Epithelial cell of prostate (primary cell): ENCODE results near the gene MAMLD1.

Experiments used
- DNase-seq: peaks from one replicate; pipeline ENCODE4 v3.0.0-alpha.2; 2011; ENCODE audit warnings: low read depth, low spot score
- H3K27ac ChIP-seq: fragments of 450-650 bp; 2 replicates; pipeline ENCODE4 v1.5.1; 2017; ENCODE audit warnings: mild to moderate bottlenecking

MAMLD1 gene

GRCh38 chrX:150517303-150517910 lies 154.3 kb downstream of the MAMLD1 start:
- no peak overlapping the region for H3K27ac ChIP-seq
- DNase-seq, result no peak

- no peak for DNase-seq
- no peak overlapping the region for H3K27ac ChIP-seq
Measured at GRCh38 chrX:150522494-150522893, 159.4 kb downstream of the MAMLD1 start.

- H3K27ac ChIP-seq, result no peak overlapping the region
- no peak for DNase-seq
Measured at GRCh38 chrX:150525061-150525919, 162.2 kb downstream of the MAMLD1 start.

GRCh38 chrX:150526692-150527091 lies 163.6 kb downstream of the MAMLD1 start:
- no peak for DNase-seq
- H3K27ac ChIP-seq, result no peak overlapping the region

GRCh38 chrX:150527108-150527507 lies 164.0 kb downstream of the MAMLD1 start:
- DNase-seq, result no peak
- no peak overlapping the region for H3K27ac ChIP-seq

GRCh38 chrX:150529587-150529986 lies 166.5 kb downstream of the MAMLD1 start:
- no peak overlapping the region for H3K27ac ChIP-seq
- no peak for DNase-seq

GRCh38 chrX:150530821-150531220 lies 167.7 kb downstream of the MAMLD1 start:
- no peak for DNase-seq
- no peak overlapping the region for H3K27ac ChIP-seq

- H3K27ac ChIP-seq, result no peak overlapping the region
- DNase-seq, result no peak
Measured at GRCh38 chrX:150531467-150531866, 168.3 kb downstream of the MAMLD1 start.

- no peak for DNase-seq
- H3K27ac ChIP-seq, result no peak overlapping the region
Measured at GRCh38 chrX:150533863-150534262, 170.7 kb downstream of the MAMLD1 start.

- H3K27ac ChIP-seq, result no peak overlapping the region
- no peak for DNase-seq
Measured at GRCh38 chrX:150536455-150537116, 173.5 kb downstream of the MAMLD1 start.

GRCh38 chrX:150537851-150538250 lies 174.7 kb downstream of the MAMLD1 start:
- H3K27ac ChIP-seq, result no peak overlapping the region
- DNase-seq, result no peak

GRCh38 chrX:150540965-150541364 lies 177.8 kb downstream of the MAMLD1 start:
- H3K27ac ChIP-seq, result no peak overlapping the region
- no peak for DNase-seq

- DNase-seq, result no peak
- no peak overlapping the region for H3K27ac ChIP-seq
Measured at GRCh38 chrX:150542846-150543229, 179.7 kb downstream of the MAMLD1 start.

- no peak for DNase-seq
- no peak overlapping the region for H3K27ac ChIP-seq
Measured at GRCh38 chrX:150543230-150544155, 180.4 kb downstream of the MAMLD1 start.

- H3K27ac ChIP-seq, result no peak overlapping the region
- no peak for DNase-seq
Measured at GRCh38 chrX:150544222-150544787, 181.2 kb downstream of the MAMLD1 start.

GRCh38 chrX:150544835-150545770 lies 182.0 kb downstream of the MAMLD1 start:
- H3K27ac ChIP-seq, result no peak overlapping the region
- no peak for DNase-seq

- no peak for DNase-seq
- no peak overlapping the region for H3K27ac ChIP-seq
Measured at GRCh38 chrX:150546711-150547153, 183.6 kb downstream of the MAMLD1 start.

- DNase-seq, result no peak
- no peak overlapping the region for H3K27ac ChIP-seq
Measured at GRCh38 chrX:150547375-150548115, 184.4 kb downstream of the MAMLD1 start.
